Stimulated activated CD8-positive, alpha-beta memory T cell treated with anti-CD3 and anti-CD28 coated beads, Interleukin-2, amount 100 ng/mL, for 1 hour (primary cell): ENCODE data around the gene RASA4.
"Not testable (repeated sequence)": the region's sequence is repeated elsewhere in the genome, so short reads cannot be mapped to it uniquely, and the experiment has no call there.

ENCODE experiments used
- DNase-seq, 2 donors: peaks; one replicate each; pipeline ENCODE4 v3.0.0-alpha.2; 2020; ENCODE audit warnings: low read depth in 2 of 2

Gene RASA4

GRCh38 chr7:102543596-102543995 is 73.0 kb downstream of the RASA4 start, which contains the start of gene UPK3BL2:
UPK3BL2 (minus strand) TSS chr7:102543696; CDS start chr7:102543636, 60 bp downstream.
- not testable (repeated sequence) for DNase-seq

GRCh38 chr7:102542771-102543170 is 73.8 kb downstream of the RASA4 start:
- DNase-seq, result not testable (repeated sequence)

DNA sequence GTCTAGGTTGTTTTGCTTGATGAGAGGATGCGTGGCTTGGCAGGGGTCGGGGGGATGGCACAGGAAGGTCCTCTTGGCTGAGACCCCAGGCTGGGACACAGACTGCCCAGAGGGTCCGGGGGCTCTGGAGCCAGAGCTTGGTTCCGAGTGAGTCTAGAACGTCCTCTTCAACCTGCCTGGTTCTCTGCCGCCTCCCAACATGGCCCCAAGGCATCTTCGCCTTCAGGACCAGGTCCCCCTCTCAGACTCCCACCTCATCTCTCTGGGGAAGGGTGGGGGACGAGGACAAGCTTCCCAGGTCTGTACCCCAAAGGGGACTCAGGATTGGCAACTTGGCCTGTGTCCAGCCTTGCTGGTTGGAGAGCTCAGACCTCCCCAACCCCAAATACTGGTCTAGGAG is 74.5 kb downstream of the RASA4 start:
- not testable (repeated sequence) for DNase-seq

DNA sequence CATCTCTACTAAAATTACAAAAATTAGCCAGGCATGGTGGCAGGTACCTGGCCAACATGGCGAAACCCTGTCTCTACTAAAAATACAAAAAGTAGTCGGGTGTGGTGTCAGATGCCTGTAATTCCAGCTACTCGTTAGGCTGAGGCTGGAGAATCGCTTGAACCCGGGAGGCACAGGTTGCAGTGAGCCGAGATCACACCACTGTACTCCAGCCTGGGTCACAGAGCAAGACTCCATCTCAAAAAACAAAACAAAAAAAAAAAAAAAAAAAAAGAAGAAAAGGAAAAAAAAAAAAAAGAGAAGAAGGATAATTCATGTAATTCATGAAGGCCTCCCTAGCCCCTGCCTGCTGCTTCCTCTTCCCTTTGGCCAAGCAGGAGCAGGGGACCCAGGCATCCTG is 76.0 kb downstream of the RASA4 start:
- not testable (repeated sequence) for DNase-seq

GRCh38 chr7:102535062-102535615 is 81.4 kb downstream of the RASA4 start:
- not testable (repeated sequence) for DNase-seq

DNA sequence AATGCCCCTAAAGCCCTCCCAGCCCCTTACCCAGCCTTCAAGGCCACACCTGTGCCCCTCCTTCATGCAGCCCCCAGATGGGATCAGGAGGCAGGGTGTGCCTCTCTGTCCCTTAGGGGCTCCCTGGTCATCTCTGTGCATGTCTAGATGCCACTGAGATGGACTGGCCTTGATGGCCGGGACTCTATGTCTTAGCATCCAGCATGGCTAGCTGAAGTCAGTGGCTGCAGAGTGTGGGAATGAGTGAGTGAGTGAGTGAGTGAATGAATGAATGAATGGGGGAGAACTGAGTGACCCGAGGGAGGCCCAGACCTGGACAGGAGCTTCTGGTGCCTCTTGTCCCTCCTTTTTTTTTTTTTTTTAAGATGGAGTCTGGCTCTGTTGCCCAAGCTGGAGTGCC is 84.4 kb downstream of the RASA4 start:
- DNase-seq, result not testable (repeated sequence)

- DNase-seq, result not testable (repeated sequence)
Observed at GRCh38 chr7:102531583-102531982, 85.0 kb downstream of the RASA4 start.

DNA sequence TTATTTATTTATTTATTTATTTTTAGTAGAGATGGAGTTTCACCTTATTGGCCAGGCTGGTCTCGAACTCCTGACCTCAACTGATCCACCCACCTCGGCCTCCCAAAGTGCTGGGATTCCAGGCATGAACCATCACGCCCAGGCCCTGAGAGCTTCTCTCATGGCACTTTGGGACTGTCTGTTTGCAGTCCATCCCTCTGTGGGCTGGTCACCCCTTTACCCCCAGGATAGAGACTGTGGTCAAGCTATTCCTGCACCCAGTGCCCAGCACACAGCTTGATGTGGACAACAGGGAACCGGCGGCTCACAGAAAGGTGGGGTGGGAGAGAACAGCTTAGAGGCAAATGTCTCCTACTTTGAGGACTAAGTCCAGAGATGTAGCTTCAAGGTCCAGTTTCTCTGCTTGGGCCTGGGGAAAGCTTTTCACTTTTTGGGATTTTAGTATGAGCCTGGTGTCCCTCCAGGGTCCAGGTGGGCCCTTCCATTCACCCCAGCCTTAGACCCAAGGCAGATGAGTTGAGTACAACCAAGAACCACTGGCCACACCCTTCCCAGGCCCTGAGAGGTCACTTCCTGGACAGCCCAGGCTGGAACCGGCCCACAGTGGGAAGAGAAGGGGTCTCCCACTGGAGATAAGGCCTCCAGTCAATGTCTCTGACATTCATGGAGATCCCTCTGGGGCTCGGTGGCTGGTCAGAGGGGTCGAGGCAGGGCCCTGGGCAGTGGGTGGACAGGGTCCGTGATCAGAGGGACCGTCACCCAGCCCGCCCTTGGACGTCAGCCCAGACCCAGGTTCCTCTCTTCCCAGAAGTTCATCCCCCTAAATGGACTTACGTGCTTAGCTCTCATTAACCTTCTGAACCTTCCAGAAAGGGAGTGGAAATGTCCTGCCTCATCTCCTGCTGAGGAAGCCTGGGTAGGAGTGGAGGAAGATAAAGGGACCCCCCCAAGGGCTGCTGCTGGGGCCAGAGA is 88.4 kb downstream of the RASA4 start:
- DNase-seq, result not testable (repeated sequence)

DNA sequence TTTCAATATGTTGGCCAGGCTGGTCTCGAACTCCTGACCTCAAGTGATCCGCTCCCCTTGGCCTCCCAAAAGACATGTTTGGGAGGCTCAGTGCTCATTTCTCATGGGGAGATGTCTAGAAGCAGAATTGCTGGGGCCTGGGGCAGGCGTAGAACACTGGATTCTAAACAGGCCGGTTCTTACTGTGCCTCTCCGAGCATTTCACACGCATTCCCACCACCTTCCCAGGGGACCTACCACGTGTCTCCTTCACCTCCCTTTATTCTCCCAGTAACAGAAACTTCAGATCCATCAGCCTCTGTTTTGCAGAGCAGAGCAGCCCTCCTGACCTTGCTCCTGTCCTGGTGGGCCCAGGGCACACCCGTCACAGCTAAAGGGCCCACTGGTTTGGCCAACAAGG is 89.4 kb downstream of the RASA4 start:
- not testable (repeated sequence) for DNase-seq

DNA sequence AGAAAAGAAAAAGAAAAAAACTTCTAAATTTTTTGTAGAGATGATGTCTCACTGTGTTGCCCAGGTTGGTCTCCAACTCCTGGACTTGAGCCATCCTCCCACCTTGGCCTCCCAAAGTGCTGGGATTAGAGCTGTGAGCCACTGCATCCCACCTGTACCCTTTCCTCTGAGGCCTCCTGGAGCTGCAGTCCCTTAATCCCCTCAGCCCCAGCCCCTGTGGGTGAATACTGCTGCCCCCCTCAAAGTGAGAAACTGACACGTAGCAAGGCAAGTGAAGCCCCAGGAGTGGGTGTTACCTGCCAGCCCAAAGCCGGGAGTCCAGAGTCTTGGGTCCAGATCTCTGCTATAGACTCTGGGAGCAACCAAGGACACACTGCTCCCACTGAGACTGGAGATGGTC is 91.8 kb downstream of the RASA4 start:
- DNase-seq, result not testable (repeated sequence)
